PFSK-1 (cell line): ENCODE data around the gene OGFR.

ENCODE experiments used
- POLR2AphosphoS5 ChIP-seq: IDR thresholded peaks from 2 replicates; pipeline ENCODE4 v1.6.1; 2012; ENCODE audit warnings: low read depth, mild to moderate bottlenecking, control low read depth, low read length, moderate library complexity
- SIN3A ChIP-seq: IDR thresholded peaks from 2 replicates; pipeline ENCODE4 v1.6.1; 2012; ENCODE audit warnings: mild to moderate bottlenecking, low read length, moderate library complexity, borderline replicate concordance; ENCODE audit not compliant: insufficient read depth
- TAF1 ChIP-seq: IDR thresholded peaks from 2 replicates; pipeline ENCODE4 v1.6.1; 2012; ENCODE audit warnings: low read length, control low read depth, borderline replicate concordance; ENCODE audit not compliant: insufficient read depth

- TF ChIP-seq POLR2AphosphoS5 (peak; percentile 88), TAF1 (peak; percentile 36; the same call in 1 of the 2 replicates), SIN3A (no peak)
Observed at GRCh38 chr20:62794007-62794724, 10.5 kb upstream of the OGFR start.
